SKM-1 treated with dmso at 0.1 percent for 144 hours (cell line): Measurements from ENCODE around the gene CCR5AS.

ENCODE experiments used
- DNase-seq: peaks from one replicate; lab custom pipeline; 2025; ENCODE audit not compliant: unreplicated experiment; lab: John Stamatoyannopoulos, UW

CCR5AS gene

DNA sequence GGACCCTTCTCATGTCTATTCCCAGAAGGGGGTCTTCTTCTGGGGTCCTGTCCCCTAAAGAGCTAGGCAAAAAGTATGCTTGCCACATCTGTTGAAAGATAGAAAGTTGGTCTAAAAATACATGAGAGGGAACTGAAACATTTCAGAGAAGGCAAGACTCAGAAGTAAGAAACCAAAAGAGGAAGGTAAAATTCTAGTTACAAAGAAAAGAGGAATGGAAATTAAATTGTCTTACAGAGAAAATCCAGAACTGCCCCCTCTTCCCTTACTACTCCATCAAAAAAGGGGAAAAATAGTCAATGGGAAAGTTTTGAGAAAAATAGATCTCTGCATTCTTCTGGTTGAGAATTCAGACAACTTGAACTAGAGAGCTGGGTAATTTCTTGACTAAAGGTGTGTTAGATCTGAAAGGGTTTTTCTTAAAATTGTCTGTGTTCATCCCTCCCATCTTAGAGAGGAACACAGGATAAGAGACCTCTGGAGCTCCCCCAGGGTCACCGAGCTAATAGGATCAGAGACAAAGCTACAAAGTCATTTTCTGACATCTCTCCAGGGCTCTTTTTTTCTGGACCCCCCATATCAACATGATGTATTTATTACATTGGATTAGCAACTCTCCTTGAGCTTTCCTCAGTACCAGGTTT lies 85.3 kb downstream of the CCR5AS start:
- peak; percentile 88 for DNase-seq

DNA sequence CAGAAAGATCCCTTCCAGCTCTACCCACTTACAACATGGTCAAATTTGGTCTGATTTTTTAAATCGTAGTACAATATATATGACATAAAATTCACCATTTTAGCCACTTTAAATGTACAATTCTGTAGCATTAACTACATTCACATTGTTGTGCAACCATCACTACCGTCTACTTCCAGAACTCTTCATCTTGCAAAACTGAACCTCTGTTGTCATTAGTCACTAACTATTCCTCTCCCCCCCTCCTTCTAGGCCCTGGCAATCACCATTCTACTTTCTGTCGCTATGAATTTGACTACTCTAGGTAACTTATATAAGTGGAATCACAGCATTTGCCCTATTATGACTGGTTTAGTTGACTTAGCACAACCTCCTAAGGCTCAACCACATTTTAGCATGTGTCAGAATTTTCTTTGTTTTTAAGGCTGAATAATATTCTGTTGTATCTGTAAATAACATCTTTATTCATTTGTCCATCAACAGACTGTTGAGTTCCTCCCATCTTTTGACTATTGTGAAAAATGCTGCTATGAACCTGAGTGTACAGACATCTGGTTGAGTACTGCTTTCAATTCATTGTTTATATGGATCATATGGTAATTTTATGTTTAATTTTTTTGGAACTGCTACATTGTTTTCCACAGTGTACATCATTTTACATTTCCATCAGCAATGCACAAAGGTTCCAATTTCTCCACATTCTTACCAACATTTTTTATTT lies 88.5 kb downstream of the CCR5AS start:
- peak; percentile 77 for DNase-seq

DNA sequence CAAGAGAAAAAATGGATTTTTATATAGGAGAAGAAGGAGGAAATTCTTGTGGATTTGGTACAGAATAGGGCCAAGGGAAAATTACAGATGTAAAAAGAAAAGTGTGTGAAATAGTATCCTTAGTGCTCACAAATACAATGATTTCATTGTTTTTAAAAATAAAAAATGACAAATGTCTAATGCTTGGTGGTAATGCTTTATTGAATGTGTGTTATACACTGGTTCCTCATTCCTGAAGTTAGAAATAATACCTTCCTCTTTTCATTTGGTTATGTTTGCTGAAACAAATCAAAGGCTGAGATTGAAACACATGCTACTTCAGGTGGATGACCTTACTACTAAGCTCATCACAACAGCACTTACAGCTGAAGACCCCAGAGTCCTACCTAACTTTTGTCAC lies 90.7 kb downstream of the CCR5AS start:
- DNase-seq: peak; percentile 46

DNA sequence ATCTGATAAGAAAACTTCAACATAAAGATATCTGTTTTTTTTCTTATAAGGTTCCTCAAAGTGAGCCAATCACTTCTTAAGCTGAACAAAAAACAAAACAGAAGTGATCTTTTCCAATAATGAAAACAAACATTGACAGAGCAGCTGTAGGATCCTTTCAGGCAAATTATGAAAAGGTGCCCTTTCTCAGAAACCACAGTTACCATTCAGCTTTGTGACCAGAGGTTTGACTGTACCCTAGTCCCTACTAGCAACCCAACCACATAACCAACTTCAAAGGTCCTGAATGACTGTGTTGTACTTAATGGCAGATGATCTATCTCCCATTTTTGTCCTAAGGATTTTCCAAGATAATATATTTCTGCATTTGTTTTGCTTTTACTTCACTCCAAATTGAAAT lies 92.3 kb downstream of the CCR5AS start:
- no peak for DNase-seq
